Chondrocyte (in vitro differentiated cells): Measurements from ENCODE around the gene ZNF800. TPM values are rescaled to one million over a fixed set of nuclear protein-coding genes. Genes with fewer than 3 reads are reported as not detected.

Experiments used
- DNase-seq: peaks from one replicate; pipeline ENCODE4 v3.0.0; 2021; ENCODE audit warnings: mixed read lengths, low spot score
- H3K27ac Mint-ChIP-seq: one replicate; pipeline ENCODE4 v1.8.0; 2021; ENCODE audit warnings: mild to moderate bottlenecking, moderate library complexity, mixed read lengths; ENCODE audit not compliant: unreplicated experiment
- H3K27me3 Mint-ChIP-seq: 2 replicates; pipeline ENCODE4 v1.8.0; 2021; ENCODE audit warnings: low read depth, mixed read lengths
- H3K36me3 Mint-ChIP-seq: 2 replicates; pipeline ENCODE4 v1.8.0; 2021; ENCODE audit warnings: low read depth, mixed read lengths
- H3K4me1 Mint-ChIP-seq: 2 replicates; pipeline ENCODE4 v1.8.0; 2021; ENCODE audit warnings: low read depth, mild to moderate bottlenecking, mixed read lengths
- H3K4me3 Mint-ChIP-seq: one replicate; pipeline ENCODE4 v1.8.0; 2021; ENCODE audit warnings: mild to moderate bottlenecking, moderate library complexity, mixed read lengths; ENCODE audit not compliant: unreplicated experiment
- H3K9me3 Mint-ChIP-seq: 2 replicates; pipeline ENCODE4 v1.8.0; 2021; ENCODE audit warnings: low read depth, mixed read lengths
- CTCF ChIP-seq: fragments of 200-600 bp; sonication (generic); IDR thresholded peaks from 2 replicates; pipeline ENCODE4 v1.5.0; 2021; ENCODE audit warnings: antibody characterized with exemption, mild to moderate bottlenecking, moderate library complexity
- total RNA-seq: library from RNA; stranded (reverse); gene quantifications from 3 replicates; pipeline ENCODE4 v1.2.1, GENCODE V29; 2021

The ZNF800 gene
- total RNA-seq, 1 donor from 2014 or later: 30.5 TPM

GRCh38 chr7:127320974-127321373 is 71.5 kb downstream of the ZNF800 start:
- Mint-ChIP-seq H3K27me3 (peaks cover 42% of the 10 kb centered on the region), H3K27ac (no peak overlapping the region), H3K36me3 (no peaks in the 10 kb centered on the region), H3K9me3 (no peaks in the 10 kb centered on the region), H3K4me3 (no peak overlapping the region), H3K4me1 (no peaks in the 10 kb centered on the region)
- no peak for TF ChIP-seq CTCF
- no peak for DNase-seq

Other genes starting within 250 kb of the ZNF800 start
- gene GRM8, start 139.8 kb downstream of the ZNF800 start, total RNA-seq: not detected in 3 replicates
- gene GCC1, start 192.9 kb upstream of the ZNF800 start, total RNA-seq: 15.8 to 19.9 TPM (median 18.9 TPM) in 3 replicates
- gene ARF5, start 195.7 kb upstream of the ZNF800 start, total RNA-seq: 137 to 143 TPM (median 137 TPM) in 3 replicates
- gene FSCN3, start 201.0 kb upstream of the ZNF800 start, total RNA-seq: not detected in 3 replicates
- gene PAX4, start 225.4 kb upstream of the ZNF800 start, total RNA-seq: not detected in 3 replicates